DOHH2 (cell line): ENCODE measurements around the gene SCAMP5.

Experiments
- H3F3A ChIP-seq: fragments of 200-600 bp; sonication (generic), shearing (Covaris generic); 2 replicates; pipeline ENCODE4 v1.6.0; 2016; ENCODE audit warnings: antibody characterized with exemption, mild to moderate bottlenecking; ENCODE audit not compliant: control insufficient read depth, insufficient read depth
- H3K27ac ChIP-seq: fragments of 200-600 bp; sonication (generic); 2 replicates; pipeline ENCODE4 v1.5.1; 2014; ENCODE audit warnings: low read depth, mild to moderate bottlenecking, low read length, moderate library complexity
- H3K27me3 ChIP-seq: fragments of 200-600 bp; sonication (generic); 2 replicates; pipeline ENCODE4 v1.6.1; 2014; ENCODE audit warnings: mild to moderate bottlenecking, low read length, mixed read lengths; ENCODE audit not compliant: control insufficient read depth
- H3K36me3 ChIP-seq: fragments of 200-600 bp; sonication (generic); 2 replicates; pipeline ENCODE4 v1.6.1; 2014; ENCODE audit warnings: mild to moderate bottlenecking, low read length, moderate library complexity, mixed read lengths; ENCODE audit not compliant: control insufficient read depth
- H3K4me1 ChIP-seq: fragments of 200-600 bp; sonication (generic); 2 replicates; pipeline ENCODE4 v1.6.1; 2014; ENCODE audit warnings: mild to moderate bottlenecking, low read length, mixed read lengths; ENCODE audit not compliant: control insufficient read depth
- H3K4me2 ChIP-seq: fragments of 200-600 bp; sonication (generic); 2 replicates; pipeline ENCODE4 v1.6.0; 2014; ENCODE audit warnings: mild to moderate bottlenecking, low read length, moderate library complexity
- H3K4me3 ChIP-seq: fragments of 200-600 bp; sonication (generic); 2 replicates; pipeline ENCODE4 v1.5.1; 2014; ENCODE audit warnings: mild to moderate bottlenecking, low read length, mixed read lengths
- H3K79me2 ChIP-seq: fragments of 200-600 bp; sonication (generic); 2 replicates; pipeline ENCODE4 v1.6.1; 2014; ENCODE audit warnings: mild to moderate bottlenecking, low read length, mixed read lengths; ENCODE audit not compliant: control insufficient read depth
- H3K9me2 ChIP-seq: fragments of 200-600 bp; sonication (generic); replicated peaks from 2 replicates; pipeline ENCODE4 v1.6.1; 2014; ENCODE audit warnings: mild to moderate bottlenecking, low read length, mixed read lengths; ENCODE audit not compliant: control insufficient read depth
- H3K9me3 ChIP-seq: fragments of 200-600 bp; sonication (generic); 2 replicates; pipeline ENCODE4 v1.6.1; 2014; ENCODE audit warnings: antibody characterized with exemption, low read length, mixed read lengths; ENCODE audit not compliant: control insufficient read depth, insufficient read depth
- H4K20me1 ChIP-seq: fragments of 200-600 bp; sonication (generic); 2 replicates; pipeline ENCODE4 v1.6.0; 2014; ENCODE audit warnings: low read depth, mild to moderate bottlenecking, antibody characterized with exemption, low read length, moderate library complexity; ENCODE audit not compliant: control insufficient read depth, insufficient read depth
- CTCF ChIP-seq: fragments of 200-600 bp; sonication (generic); IDR thresholded peaks from one replicate; pipeline ENCODE4 v1.5.1; 2014; ENCODE audit warnings: antibody characterized with exemption, mild to moderate bottlenecking, low read depth, low read length; ENCODE audit not compliant: poor library complexity, severe bottlenecking
- EZH2phosphoT487 ChIP-seq: fragments of 200-600 bp; sonication (generic); IDR thresholded peaks from 2 replicates; pipeline ENCODE4 v1.6.1; 2017; ENCODE audit warnings: borderline replicate concordance, mild to moderate bottlenecking, antibody characterized with exemption, low read length, moderate library complexity, mixed read lengths

SCAMP5 gene

GRCh38 chr15:74956648-74957475 is 38.5 kb upstream of the SCAMP5 start, which contains the start of gene RPP25:
RPP25 (minus strand) TSS chr15:74956772; CDS start chr15:74956583, 189 bp downstream.
- peaks cover 28% of the 10 kb centered on the region for H3K27me3 ChIP-seq
- peaks cover 3% of the 10 kb centered on the region; the same call in 1 of the 2 replicates for H4K20me1 ChIP-seq
- peaks cover 26% of the 10 kb centered on the region for H3K79me2 ChIP-seq
- H3K9me3 ChIP-seq, result no peaks in the 10 kb centered on the region
- H3K9me2 ChIP-seq, result no peaks in the 10 kb centered on the region
- peaks cover 6% of the 10 kb centered on the region; the same call in 1 of the 2 replicates for H3F3A ChIP-seq
- H3K4me2 ChIP-seq, result peak within 1 kb of the TSS; percentile 79
- H3K27ac ChIP-seq, result peak within 1 kb of the TSS; percentile 5; the same call in 1 of the 2 replicates
- TF ChIP-seq CTCF (no peak), EZH2phosphoT487 (no peak)
- H3K4me3 ChIP-seq, result peak within 1 kb of the TSS; percentile 72
- H3K36me3 ChIP-seq, result no peaks in the 10 kb centered on the region
- peaks cover 76% of the 10 kb centered on the region for H3K4me1 ChIP-seq

- TF ChIP-seq EZH2phosphoT487, result no peak
- no peak for TF ChIP-seq CTCF
- Histone ChIP-seq H3K27ac (peak overlapping the region; percentile 5; the same call in 1 of the 2 replicates), H3K36me3 (no peaks in the 10 kb centered on the region), H3K27me3 (peaks cover 28% of the 10 kb centered on the region), H3K4me2 (peak overlapping the region; percentile 79), H3F3A (peaks cover 6% of the 10 kb centered on the region; the same call in 1 of the 2 replicates), H3K9me2 (no peaks in the 10 kb centered on the region), H3K4me3 (peak overlapping the region; percentile 72), H4K20me1 (peaks cover 3% of the 10 kb centered on the region; the same call in 1 of the 2 replicates), H3K9me3 (no peaks in the 10 kb centered on the region), H3K4me1 (peaks cover 76% of the 10 kb centered on the region), H3K79me2 (peaks cover 26% of the 10 kb centered on the region)
These were observed 37.8 kb upstream of the SCAMP5 start for GRCh38 chr15:74957476-74958035.

- no peaks in the 10 kb centered on the region for H3K36me3 ChIP-seq
- H3K79me2 ChIP-seq, result peaks cover 26% of the 10 kb centered on the region
- no peaks in the 10 kb centered on the region for H3K9me2 ChIP-seq
- peaks cover 6% of the 10 kb centered on the region; the same call in 1 of the 2 replicates for H3F3A ChIP-seq
- H3K27me3 ChIP-seq, result peaks cover 28% of the 10 kb centered on the region
- H3K9me3 ChIP-seq, result no peaks in the 10 kb centered on the region
- no peak overlapping the region for H3K27ac ChIP-seq
- TF ChIP-seq EZH2phosphoT487 (no peak), CTCF (no peak)
- H4K20me1 ChIP-seq, result peaks cover 3% of the 10 kb centered on the region; the same call in 1 of the 2 replicates
- H3K4me2 ChIP-seq, result peak overlapping the region; percentile 41
- H3K4me3 ChIP-seq, result peak overlapping the region; percentile 25
- peaks cover 76% of the 10 kb centered on the region for H3K4me1 ChIP-seq
These were observed 36.9 kb upstream of the SCAMP5 start for GRCh38 chr15:74958320-74958907.
